GM12878 (cell line): ENCODE measurements around the gene KDF1. TPM values are rescaled to one million over a fixed set of nuclear protein-coding genes. Genes with fewer than 3 reads are reported as not detected.
A peak's percentile ranks its signal among the peaks of the same experiment; 100 is the strongest.

Experiments used
- BACH1 ChIP-seq: fragments of 450-650 bp; IDR thresholded peaks from 2 replicates; pipeline ENCODE4 v1.6.1; 2017; ENCODE audit warnings: mild to moderate bottlenecking, borderline replicate concordance
- CBX5 ChIP-seq: sonication (generic); IDR thresholded peaks from 2 replicates; pipeline ENCODE4 v1.6.1; 2016; ENCODE audit warnings: low read depth, moderate library complexity, mild to moderate bottlenecking, inconsistent platforms
- FOXK2 ChIP-seq: fragments of 450-650 bp; IDR thresholded peaks from 2 replicates; pipeline ENCODE4 v1.6.1; 2017; ENCODE audit warnings: mild to moderate bottlenecking, moderate library complexity
- HCFC1 ChIP-seq: fragments of 150-350 bp; IDR thresholded peaks from 2 replicates; pipeline ENCODE4 v1.6.1; 2014; ENCODE audit warnings: low read length
- LARP7 ChIP-seq: fragments of 450-650 bp; IDR thresholded peaks from 2 replicates; pipeline ENCODE4 v1.6.1; 2017; ENCODE audit warnings: mild to moderate bottlenecking
- NR2C1 ChIP-seq: fragments of 450-650 bp; IDR thresholded peaks from 2 replicates; pipeline ENCODE4 v1.6.1; 2017; ENCODE audit warnings: antibody characterized with exemption, mild to moderate bottlenecking, moderate library complexity
- PAX8 ChIP-seq: fragments of 450-650 bp; IDR thresholded peaks from 2 replicates; pipeline ENCODE4 v1.6.1; 2017; ENCODE audit warnings: mild to moderate bottlenecking, moderate library complexity
- PML ChIP-seq: IDR thresholded peaks from 2 replicates; pipeline ENCODE4 v1.6.1; 2012; ENCODE audit warnings: low read length, inconsistent platforms
- RB1 ChIP-seq: fragments of 450-650 bp; formaldehyde crosslinking; IDR thresholded peaks from 2 replicates; pipeline ENCODE4 v1.6.1; 2017; ENCODE audit warnings: mild to moderate bottlenecking, borderline replicate concordance
- RCOR1 ChIP-seq: conservative IDR thresholded peaks from 2 replicates; pipeline ENCODE4 v1.6.1; 2012; ENCODE audit warnings: low read depth, low read length, improper control_type of control experiment
- STAT3 ChIP-seq: IDR thresholded peaks from 2 replicates; pipeline ENCODE4 v1.6.1; 2011; ENCODE audit warnings: low read depth, low read length, improper control_type of control experiment
- TAF1 ChIP-seq: IDR thresholded peaks from 2 replicates; pipeline ENCODE4 v1.6.1; 2011; ENCODE audit warnings: mild to moderate bottlenecking, low read depth, low read length, borderline replicate concordance
- TARDBP ChIP-seq: IDR thresholded peaks from 2 replicates; pipeline ENCODE4 v1.6.1; 2016; ENCODE audit warnings: borderline replicate concordance
- YBX1 ChIP-seq: fragments of 450-650 bp; IDR thresholded peaks from 2 replicates; pipeline ENCODE4 v1.6.1; 2016; ENCODE audit warnings: antibody characterized with exemption
- ZBED1 ChIP-seq: IDR thresholded peaks from 2 replicates; pipeline ENCODE4 v1.6.1; 2016; ENCODE audit warnings: borderline replicate concordance
- polyA plus RNA-seq, 11 experiments: library from polyadenylated mRNA; depleted of rRNA in 4 of 11; unstranded in 6 of 11; stranded (reverse) in 5 of 11; fragments of >200 nt; fragmentation: Nextera tagmentation in 4 of 11; fragmentation: Illumina TruSeq in 1 of 11; extraction: Ambion mirVana in 4 of 11; extraction: Trizol in 1 of 11; gene quantifications; 1 replicate in 1 of 11; 2 replicates in 10 of 11; pipeline versions ENCODE4 v1.2.1 to v1.2.3, GENCODE V29; 2011 to 2016; ENCODE audit warnings: inconsistent platforms in 2 of 11, missing spikeins in 2 of 11, low read depth in 1 of 11
- total RNA-seq, 4 experiments: library from RNA; depleted of rRNA in 3 of 4; stranded (reverse); fragments of >200 nt in 3 of 4; fragmentation: Illumina TruSeq in 1 of 4; extraction: Trizol in 1 of 4; gene quantifications; 2 replicates each; pipeline versions ENCODE4 v1.2.1 to v1.2.3, GENCODE V29; 2013 to 2021
- TF ChIP-seq, protein P1 (sequence below): fragments of 450-650 bp; IDR thresholded peaks from 2 replicates; pipeline ENCODE4 v1.6.1; 2017; ENCODE audit warnings: low read depth, mild to moderate bottlenecking, moderate library complexity
- TF ChIP-seq, protein P2 (sequence below): IDR thresholded peaks from 2 replicates; pipeline ENCODE4 v1.6.1; 2012; ENCODE audit warnings: mild to moderate bottlenecking, low read depth, low read length
- TF ChIP-seq, protein P3 (sequence below): IDR thresholded peaks from 2 replicates; pipeline ENCODE4 v1.6.1; 2011; ENCODE audit warnings: low read depth, mild to moderate bottlenecking, low read length, moderate library complexity, borderline replicate concordance; ENCODE audit errors: extremely low read depth
- TF ChIP-seq, protein P4 (sequence below): IDR thresholded peaks from 2 replicates; pipeline ENCODE4 v1.6.1; 2012; ENCODE audit warnings: low read depth, low read length, improper control_type of control experiment
- TF ChIP-seq, protein P5 (sequence below): IDR thresholded peaks from 2 replicates; pipeline ENCODE4 v1.6.1; 2012; ENCODE audit warnings: low read depth, low read length, improper control_type of control experiment

KDF1 gene
- total and polyA plus RNA-seq, 10 of the 15 experiments (the other 5 are each of a cell fraction or from before 2014, with no cell fraction given), result 0.03 to 0.13 (median 0.04) TPM; not detected in 7

DNA sequence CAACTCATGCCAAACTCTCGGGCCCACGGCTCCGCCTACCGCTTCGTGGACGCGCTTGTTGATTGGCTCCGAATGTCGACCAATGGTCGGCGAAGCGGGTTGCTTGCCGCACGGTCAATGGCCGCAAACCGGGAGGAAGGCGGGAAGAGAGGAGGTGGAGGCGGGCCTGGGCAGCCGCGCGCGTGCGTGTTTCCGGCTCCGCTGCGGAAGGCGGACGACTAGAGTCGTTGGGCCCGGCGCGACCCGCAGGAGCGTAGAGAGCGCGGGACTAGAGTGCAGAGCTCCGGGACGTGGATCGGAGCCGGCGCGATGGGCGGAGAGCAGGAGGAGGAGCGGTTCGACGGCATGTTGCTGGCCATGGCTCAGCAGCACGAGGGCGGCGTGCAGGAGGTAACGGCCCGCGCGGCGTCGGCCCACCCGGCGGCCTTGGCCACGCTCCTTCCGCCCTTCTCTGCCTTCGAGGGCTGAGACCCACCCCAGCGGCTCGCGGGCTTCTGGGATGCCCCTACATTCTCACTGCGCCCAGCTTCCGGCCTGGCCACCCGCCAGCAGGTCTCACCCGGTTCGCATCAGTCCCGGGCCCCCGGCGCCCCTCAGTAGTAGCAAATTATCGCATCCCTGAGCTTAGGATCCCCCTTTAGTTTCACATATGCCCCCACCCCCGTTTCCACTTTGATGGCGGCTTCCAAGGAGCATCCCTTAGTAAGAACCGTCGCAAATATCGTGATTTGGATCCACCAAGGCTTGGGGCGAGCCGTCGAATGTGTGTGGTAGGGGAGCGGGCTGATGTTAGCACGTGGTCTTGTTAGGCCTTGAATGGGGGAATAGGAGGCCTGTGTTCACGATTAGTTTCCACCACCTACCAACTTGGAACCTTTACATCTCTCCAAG is 38.5 kb downstream of the KDF1 start, which contains the start of gene NUDC (continued):
- TF ChIP-seq, protein P1, sequence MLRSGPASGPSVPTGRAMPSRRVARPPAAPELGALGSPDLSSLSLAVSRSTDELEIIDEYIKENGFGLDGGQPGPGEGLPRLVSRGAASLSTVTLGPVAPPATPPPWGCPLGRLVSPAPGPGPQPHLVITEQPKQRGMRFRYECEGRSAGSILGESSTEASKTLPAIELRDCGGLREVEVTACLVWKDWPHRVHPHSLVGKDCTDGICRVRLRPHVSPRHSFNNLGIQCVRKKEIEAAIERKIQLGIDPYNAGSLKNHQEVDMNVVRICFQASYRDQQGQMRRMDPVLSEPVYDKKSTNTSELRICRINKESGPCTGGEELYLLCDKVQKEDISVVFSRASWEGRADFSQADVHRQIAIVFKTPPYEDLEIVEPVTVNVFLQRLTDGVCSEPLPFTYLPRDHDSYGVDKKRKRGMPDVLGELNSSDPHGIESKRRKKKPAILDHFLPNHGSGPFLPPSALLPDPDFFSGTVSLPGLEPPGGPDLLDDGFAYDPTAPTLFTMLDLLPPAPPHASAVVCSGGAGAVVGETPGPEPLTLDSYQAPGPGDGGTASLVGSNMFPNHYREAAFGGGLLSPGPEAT, result 0 out of 2 replicates have a peak, but pooled peaks have one; percentile 65
- TF ChIP-seq ZBED1, result no peak
- TF ChIP-seq, protein P2, sequence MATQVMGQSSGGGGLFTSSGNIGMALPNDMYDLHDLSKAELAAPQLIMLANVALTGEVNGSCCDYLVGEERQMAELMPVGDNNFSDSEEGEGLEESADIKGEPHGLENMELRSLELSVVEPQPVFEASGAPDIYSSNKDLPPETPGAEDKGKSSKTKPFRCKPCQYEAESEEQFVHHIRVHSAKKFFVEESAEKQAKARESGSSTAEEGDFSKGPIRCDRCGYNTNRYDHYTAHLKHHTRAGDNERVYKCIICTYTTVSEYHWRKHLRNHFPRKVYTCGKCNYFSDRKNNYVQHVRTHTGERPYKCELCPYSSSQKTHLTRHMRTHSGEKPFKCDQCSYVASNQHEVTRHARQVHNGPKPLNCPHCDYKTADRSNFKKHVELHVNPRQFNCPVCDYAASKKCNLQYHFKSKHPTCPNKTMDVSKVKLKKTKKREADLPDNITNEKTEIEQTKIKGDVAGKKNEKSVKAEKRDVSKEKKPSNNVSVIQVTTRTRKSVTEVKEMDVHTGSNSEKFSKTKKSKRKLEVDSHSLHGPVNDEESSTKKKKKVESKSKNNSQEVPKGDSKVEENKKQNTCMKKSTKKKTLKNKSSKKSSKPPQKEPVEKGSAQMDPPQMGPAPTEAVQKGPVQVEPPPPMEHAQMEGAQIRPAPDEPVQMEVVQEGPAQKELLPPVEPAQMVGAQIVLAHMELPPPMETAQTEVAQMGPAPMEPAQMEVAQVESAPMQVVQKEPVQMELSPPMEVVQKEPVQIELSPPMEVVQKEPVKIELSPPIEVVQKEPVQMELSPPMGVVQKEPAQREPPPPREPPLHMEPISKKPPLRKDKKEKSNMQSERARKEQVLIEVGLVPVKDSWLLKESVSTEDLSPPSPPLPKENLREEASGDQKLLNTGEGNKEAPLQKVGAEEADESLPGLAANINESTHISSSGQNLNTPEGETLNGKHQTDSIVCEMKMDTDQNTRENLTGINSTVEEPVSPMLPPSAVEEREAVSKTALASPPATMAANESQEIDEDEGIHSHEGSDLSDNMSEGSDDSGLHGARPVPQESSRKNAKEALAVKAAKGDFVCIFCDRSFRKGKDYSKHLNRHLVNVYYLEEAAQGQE, result no peak
- TF ChIP-seq, protein P3, sequence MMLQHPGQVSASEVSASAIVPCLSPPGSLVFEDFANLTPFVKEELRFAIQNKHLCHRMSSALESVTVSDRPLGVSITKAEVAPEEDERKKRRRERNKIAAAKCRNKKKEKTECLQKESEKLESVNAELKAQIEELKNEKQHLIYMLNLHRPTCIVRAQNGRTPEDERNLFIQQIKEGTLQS, result no peak
- TF ChIP-seq YBX1, result no peak
- TF ChIP-seq PML, result 0 out of 2 replicates have a peak, but pooled peaks have one; percentile 48
- TF ChIP-seq HCFC1, result no peak
- peak; percentile 34; the same call in 1 of the 2 replicates for TF ChIP-seq BACH1
- TF ChIP-seq RCOR1, result no peak
- TF ChIP-seq TAF1, result peak; percentile 73; the same call in 1 of the 2 replicates
- no peak for TF ChIP-seq PAX8
- TF ChIP-seq NR2C1, result no peak
- TF ChIP-seq LARP7, result peak; percentile 85
- TF ChIP-seq, protein P4, sequence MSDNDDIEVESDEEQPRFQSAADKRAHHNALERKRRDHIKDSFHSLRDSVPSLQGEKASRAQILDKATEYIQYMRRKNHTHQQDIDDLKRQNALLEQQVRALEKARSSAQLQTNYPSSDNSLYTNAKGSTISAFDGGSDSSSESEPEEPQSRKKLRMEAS, result peak; percentile 60; the same call in 1 of the 2 replicates
- TF ChIP-seq, protein P5, sequence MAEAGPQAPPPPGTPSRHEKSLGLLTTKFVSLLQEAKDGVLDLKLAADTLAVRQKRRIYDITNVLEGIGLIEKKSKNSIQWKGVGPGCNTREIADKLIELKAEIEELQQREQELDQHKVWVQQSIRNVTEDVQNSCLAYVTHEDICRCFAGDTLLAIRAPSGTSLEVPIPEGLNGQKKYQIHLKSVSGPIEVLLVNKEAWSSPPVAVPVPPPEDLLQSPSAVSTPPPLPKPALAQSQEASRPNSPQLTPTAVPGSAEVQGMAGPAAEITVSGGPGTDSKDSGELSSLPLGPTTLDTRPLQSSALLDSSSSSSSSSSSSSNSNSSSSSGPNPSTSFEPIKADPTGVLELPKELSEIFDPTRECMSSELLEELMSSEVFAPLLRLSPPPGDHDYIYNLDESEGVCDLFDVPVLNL, result no peak
- TF ChIP-seq STAT3, result no peak
- no peak for TF ChIP-seq TARDBP
- TF ChIP-seq RB1, result peak; percentile 81; the same call in 1 of the 2 replicates
- no peak; the same call in 1 of the 2 replicates for TF ChIP-seq FOXK2
- TF ChIP-seq CBX5, result no peak
